HEK293 (cell line): ENCODE results near the gene CACNA1C.

Experiments
- TCF7L2 ChIP-seq: IDR thresholded peaks from 2 replicates; pipeline ENCODE4 v1.6.1; 2011; ENCODE audit warnings: low read depth, mild to moderate bottlenecking, inconsistent platforms, low read length, moderate library complexity, borderline replicate concordance
- TF ChIP-seq, protein P1 (sequence below): fragments of 450-650 bp; formaldehyde crosslinking; IDR thresholded peaks from 2 replicates; pipeline ENCODE4 v1.5.1; 2016; ENCODE audit warnings: missing biosample characterization, missing genetic modification characterization, low read depth
- TF ChIP-seq, protein P2 (sequence below): fragments of 450-650 bp; formaldehyde crosslinking; IDR thresholded peaks from 2 replicates; pipeline ENCODE4 v1.5.1; 2016; ENCODE audit warnings: missing biosample characterization, missing genetic modification characterization

DNA sequence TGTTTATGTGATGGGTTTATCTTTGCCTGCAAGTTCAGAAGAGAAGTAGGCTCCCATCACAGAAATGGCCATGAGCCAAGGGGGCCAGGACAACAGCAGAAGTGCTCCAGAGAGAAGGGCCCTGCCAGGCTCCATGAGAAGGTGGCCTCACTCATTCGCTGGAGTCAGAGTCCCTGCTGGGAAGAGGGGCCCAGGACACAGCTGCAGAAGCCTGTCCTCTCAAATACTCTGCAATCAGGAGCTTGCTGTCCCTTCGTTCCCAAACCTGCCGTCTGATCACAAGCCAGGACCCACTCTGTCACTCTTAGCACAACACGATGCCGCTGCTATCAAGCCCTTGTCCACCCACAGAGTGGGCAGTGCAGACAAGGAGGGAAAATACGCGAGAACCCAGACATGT lies 435.8 kb downstream of the CACNA1C start:
- TF ChIP-seq, protein P1, sequence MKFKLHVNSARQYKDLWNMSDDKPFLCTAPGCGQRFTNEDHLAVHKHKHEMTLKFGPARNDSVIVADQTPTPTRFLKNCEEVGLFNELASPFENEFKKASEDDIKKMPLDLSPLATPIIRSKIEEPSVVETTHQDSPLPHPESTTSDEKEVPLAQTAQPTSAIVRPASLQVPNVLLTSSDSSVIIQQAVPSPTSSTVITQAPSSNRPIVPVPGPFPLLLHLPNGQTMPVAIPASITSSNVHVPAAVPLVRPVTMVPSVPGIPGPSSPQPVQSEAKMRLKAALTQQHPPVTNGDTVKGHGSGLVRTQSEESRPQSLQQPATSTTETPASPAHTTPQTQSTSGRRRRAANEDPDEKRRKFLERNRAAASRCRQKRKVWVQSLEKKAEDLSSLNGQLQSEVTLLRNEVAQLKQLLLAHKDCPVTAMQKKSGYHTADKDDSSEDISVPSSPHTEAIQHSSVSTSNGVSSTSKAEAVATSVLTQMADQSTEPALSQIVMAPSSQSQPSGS (tag by site-specific recombination) = no peak
- TF ChIP-seq, protein P2, sequence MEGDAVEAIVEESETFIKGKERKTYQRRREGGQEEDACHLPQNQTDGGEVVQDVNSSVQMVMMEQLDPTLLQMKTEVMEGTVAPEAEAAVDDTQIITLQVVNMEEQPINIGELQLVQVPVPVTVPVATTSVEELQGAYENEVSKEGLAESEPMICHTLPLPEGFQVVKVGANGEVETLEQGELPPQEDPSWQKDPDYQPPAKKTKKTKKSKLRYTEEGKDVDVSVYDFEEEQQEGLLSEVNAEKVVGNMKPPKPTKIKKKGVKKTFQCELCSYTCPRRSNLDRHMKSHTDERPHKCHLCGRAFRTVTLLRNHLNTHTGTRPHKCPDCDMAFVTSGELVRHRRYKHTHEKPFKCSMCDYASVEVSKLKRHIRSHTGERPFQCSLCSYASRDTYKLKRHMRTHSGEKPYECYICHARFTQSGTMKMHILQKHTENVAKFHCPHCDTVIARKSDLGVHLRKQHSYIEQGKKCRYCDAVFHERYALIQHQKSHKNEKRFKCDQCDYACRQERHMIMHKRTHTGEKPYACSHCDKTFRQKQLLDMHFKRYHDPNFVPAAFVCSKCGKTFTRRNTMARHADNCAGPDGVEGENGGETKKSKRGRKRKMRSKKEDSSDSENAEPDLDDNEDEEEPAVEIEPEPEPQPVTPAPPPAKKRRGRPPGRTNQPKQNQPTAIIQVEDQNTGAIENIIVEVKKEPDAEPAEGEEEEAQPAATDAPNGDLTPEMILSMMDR (tag by site-specific recombination) = no peak
- no peak for TF ChIP-seq TCF7L2
